ENCODE results near the gene SYN1. TPM values are rescaled to one million over a fixed set of nuclear protein-coding genes. Genes with fewer than 3 reads are reported as not detected.

SYN1 gene
- total RNA-seq, 1 donor from 2014 or later = 0.57 TPM

DNA sequence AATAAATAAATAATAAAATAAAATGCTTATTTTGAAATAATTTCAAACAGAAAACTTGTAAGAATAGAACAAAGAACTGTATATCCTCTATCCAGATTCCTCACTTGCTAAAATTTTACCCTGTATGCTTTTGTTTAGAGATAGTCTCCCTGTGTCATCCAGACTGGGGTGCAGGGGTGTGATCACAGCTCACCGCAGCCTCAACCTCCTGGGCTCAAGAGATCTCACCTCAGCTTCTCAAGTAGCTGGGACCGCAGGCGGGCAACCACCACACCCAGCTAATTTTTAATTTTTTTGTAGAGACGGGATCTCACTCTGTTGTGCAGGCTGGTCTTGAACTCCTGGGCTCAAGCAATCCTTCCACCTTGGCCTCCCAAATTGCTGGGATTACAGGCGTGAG is 76.2 kb downstream of the SYN1 start:
- intact Hi-C loops (cut with micrococcal nuclease) = no loop called here

DNA sequence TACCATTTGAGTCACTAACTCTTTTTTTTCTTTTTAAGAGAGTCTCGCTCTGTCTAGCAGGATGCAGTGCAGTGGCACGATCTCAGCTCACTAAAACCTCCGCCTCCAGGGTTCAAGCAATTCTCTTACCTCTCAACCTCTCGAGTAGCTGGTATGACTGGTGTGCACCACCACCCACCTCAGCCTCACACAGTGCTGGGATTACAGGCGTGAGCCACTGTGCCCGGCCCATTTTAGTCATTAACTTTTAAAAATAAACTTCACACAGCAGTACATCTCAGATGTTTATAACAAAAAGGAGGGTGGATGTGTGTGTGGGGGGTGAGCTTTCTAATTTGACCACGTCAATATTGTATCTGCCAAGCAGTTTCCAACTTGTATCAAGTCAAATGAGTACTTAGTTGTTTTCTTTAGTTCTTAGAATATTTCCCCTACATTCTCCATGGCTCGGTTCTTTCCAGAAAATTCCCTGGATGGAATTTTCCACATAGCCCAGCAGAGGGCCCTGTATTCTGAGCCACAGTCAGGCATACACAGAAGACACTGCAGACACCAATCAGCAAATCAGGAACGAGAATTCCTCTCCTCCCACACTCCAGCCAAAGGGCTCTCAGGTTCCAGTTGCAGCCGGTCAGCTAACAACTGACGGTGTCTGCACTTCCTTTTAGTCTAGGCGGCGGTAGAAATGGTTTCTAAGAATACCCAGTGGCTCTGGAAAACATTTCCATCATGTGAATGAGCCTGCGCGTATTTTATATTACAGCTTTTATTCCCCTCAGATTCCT is 78.7 kb downstream of the SYN1 start:
- intact Hi-C loops (cut with micrococcal nuclease) = no loop called here

DNA sequence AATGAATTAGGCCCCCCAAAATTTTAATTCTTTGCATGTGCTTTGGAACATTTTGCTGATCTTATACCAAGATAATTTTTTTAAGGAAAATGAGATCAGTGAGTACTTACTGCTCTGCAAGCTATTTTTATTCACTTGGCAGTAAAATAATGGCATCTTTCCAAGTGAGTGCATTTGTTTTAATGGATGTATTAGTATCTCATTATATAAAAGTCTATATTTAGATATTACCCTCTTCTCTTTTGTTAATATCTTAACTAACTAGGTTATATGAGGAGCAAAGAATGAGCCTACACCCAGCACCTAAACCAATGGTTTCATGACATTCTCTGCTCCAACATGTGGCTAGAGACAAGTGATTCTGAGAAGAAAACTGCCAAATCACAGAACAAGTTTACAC is 79.8 kb downstream of the SYN1 start:
- intact Hi-C loops (cut with micrococcal nuclease) = no loop called here

DNA sequence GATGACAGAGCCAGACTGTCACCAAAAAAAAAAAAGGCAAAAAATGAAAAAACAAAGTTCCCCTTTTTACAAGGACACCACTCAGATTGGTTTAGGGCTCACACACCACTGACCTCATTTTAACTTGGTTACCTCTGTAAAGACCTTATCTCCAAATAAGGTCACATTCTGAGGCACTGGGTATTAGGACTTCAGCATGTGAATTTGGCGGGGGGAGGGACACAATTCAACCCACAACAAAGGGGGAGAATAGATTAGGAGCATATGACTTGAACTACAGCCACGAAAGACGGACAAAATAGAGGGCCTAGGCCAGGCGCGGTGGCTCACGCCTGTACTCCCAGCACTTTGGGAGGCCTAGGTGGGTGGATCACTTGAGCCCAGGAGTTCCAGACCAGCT is 89.6 kb downstream of the SYN1 start:
- intact Hi-C loops (cut with micrococcal nuclease) = no loop called here

DNA sequence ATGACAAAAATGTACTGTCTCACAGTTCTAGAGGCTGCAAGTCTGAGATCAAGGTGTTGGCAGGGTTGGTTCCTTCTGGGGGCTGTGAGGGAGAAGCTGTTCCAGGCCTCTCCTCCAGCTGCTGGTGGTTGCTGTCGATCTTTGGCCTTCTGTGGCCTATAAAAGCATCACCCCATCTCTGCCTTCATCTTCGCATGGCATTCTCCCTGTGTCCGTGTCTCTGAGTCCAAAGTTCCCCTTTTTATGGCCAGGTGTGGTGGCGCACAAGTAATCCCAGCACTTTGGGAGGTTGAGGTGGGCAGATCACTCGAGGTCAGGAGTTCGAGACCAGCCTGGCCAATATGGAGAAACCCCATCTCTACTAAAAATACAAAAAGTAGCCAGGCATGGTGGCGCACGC is 90.1 kb downstream of the SYN1 start:
- intact Hi-C loops (cut with micrococcal nuclease) = no loop called here

DNA sequence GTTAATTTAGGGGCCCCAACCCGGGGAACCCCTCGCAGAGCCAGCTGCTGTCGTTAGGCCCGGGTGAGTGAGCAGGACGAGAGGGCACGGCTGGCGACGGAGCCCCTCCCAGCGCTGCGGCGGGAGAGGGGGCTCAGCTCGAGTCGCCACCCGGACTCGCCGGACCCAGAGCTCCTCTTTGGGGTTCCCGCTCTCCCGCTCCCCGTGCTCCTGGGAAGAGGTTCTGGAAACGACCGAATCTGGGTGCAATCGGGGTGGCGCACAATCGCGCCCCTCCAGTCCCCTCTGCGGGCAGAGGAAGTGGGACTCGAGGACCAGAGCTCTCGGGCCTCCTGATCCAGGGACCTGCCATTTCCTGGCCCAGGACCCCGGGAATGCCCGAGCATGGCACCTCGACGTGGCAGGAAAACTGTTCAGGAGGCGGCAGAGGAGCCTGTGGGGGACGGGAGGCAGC is 95.9 kb downstream of the SYN1 start:
- intact Hi-C loops (cut with micrococcal nuclease) = loop anchor here (1.0 to 5.0 kb wide), 2 partner anchors 141 to 330 kb away; partner anchors contain the start of gene UBA1

DNA sequence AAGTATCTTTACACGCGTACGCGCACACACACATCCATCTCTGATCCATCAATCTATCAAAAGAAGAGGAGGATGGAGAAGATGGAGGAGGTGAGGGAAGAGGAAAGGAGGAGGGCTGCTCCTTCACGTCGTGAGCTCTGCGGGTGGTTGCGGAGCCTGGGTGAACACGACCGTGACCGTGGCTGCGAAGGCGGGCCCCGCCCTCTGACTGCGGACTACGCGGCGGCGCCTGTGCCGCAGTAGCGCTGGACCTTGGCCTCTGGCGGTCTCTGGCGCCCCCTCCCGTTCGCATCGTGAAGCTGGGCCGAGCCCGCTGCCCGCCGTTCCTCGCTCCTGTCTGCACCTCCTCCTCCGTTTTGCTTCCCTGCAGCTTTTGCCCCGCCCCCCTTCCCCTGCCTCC is 96.4 kb downstream of the SYN1 start:
- intact Hi-C loops (cut with micrococcal nuclease) = loop anchor here (1.0 to 5.0 kb wide), 2 partner anchors 141 to 330 kb away; partner anchors contain the start of gene UBA1

Other genes starting within 250 kb of the SYN1 start
- gene ZNF157, start 249.3 kb downstream of the SYN1 start, total RNA-seq = 0.25 and 0.39 TPM in 2 replicates
- 11.0 and 11.3 TPM in 2 replicates for gene ZNF41, start 136.6 kb downstream of the SYN1 start, total RNA-seq
- 85.1 and 94.2 TPM in 2 replicates for gene ARAF, start 58.7 kb downstream of the SYN1 start, total RNA-seq
- gene TIMP1, start 37.4 kb downstream of the SYN1 start, total RNA-seq = 147 and 153 TPM in 2 replicates
- gene CFP, start 10.1 kb upstream of the SYN1 start, total RNA-seq = 14.8 and 19.3 TPM in 2 replicates
- 57.4 and 58.9 TPM in 2 replicates for gene ELK1, start 30.7 kb upstream of the SYN1 start, total RNA-seq
- 189 and 193 TPM in 2 replicates for gene UXT, start 39.3 kb upstream of the SYN1 start, total RNA-seq
- 7.2 and 7.8 TPM in 2 replicates for gene ZNF81, start 217.0 kb upstream of the SYN1 start, total RNA-seq

All from T-helper 2 cell treated with Interferon-gamma antibody and Interleukin-4, amounts not matched to agents 100 ng/mL and 5 ng/mL, for 36 hours (primary cell).